Activated T-helper 9 cell treated with anti-CD3 and anti-CD28 coated beads, Interleukin-2, amount 50 U/mL, for 16 hours (primary cell): Measurements from ENCODE around the gene MEGF10.

Experiments
- DNase-seq: peaks from one replicate; pipeline ENCODE4 v3.0.0-alpha.2; 2020; ENCODE audit warnings: low read depth

The MEGF10 gene

DNA sequence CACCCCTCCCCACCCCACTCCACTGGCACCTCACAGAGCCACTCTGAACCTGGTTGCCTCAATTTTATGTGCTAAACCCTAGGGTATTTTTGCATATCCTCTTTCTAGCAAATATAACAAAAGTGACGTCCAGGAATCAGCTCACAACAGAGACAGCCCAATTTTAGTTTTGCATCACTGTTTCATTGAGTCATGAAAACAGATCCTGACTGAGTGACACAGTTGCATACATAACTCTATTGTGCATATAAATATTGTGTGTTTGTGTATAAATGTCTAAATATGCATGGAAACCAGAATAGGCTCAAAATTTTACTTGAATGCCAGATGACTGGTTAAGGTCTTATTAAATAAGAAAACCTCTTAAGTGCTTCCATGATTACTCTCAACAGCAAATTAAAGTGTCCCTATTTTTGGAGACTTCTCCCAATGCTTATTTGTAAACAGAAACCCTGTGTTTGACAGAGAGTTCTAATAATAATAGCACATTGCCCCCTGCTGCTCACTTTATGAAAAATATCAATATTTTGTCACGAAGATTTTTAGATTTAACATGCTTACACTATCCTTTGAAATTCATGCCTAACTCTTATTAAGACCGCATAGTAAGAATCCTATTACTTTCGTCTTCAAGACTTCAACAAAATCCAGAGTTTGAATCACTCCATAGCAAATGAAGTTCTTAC, 151.3 kb downstream of the MEGF10 start:
- DNase-seq: no peak

DNA sequence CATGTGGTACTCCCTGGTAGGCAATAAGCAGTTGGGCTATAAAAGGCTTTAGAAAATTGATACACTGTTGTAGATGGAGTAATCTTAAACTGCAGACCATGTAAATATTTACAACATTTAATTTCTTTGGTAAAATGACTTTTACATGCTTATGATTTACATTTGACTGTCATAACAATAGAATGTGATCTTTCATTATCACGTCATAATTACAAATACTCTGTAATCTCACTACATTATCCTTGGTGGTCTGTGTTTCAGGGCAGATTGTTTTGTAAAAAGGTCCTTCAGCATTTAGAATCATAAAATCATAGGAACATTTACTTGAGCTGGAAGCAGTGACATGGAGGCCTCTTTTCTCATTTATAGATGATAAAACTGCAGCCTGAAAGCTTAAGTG, 153.6 kb downstream of the MEGF10 start:
- no peak for DNase-seq

DNA sequence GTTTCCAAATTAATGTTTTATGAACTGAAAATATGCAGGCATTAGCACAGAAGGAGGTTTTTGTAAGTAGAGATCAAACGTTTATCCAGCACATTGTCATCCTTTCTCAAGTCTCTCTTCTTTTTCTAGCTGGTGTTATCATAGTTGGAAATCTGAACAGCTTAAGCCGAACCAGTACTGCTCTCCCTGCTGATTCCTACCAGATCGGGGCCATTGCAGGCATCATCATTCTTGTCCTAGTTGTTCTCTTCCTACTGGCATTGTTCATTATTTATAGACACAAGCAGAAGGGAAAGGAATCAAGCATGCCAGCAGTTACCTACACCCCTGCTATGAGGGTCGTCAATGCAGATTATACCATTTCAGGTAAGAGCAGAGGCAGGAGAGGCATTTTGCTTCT, 154.7 kb downstream of the MEGF10 start:
- DNase-seq: no peak

DNA sequence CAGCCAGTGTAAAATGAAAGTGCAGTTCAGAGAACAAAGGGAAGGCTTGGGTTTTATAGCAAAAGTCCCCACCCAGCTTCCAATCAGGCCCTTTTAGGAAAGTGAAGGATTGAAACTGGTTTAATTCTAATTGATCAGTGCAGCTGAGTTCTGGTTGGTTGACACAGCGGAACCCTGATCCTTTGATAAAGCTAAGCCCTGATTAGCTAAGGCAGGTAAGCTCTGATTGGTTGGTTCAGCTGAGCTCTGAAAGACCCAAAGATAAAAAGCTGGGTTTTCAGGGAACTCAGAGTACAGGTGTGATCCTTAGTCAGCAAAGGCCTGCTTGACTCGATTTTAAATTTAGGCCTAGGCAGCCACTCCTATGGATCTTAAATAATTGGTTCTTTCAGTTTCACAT, 156.0 kb downstream of the MEGF10 start:
- no peak for DNase-seq

DNA sequence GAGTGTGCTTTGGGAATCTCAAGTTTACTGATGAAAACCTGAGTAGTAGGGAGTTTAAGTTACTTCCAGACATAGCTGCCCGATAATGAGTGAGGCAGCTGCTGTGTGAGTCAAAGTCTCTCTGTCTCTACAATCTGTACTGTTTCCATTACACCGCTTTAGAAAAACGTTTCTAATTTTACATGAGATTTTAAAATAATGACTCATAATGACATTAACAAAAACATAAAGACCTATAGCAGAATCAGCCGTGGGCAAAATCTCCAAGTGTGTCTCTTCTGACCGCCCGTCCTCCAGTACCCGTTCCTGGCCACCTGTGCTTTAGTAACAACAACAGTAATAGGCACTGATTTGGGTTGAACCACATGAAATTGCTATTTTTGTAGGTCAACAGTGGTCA, 157.2 kb downstream of the MEGF10 start:
- DNase-seq: no peak

DNA sequence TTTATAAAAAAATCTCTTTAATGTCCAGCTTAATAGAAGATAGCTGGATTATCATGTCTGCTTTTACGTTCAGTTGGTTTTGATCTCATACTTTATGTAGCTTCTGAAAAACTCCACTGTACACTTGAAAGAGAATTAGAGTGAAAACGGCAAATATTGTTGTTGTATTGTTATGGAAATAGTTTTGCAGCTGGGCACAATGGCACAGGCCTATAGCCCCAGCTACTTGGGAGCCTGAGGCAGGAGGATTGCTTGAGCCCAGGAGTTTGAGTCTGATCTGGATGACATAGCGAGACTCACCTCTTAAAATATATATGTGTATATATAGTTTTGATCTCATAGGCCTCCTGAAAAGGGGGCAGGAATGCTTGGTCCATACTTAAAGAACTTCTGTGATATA, 159.4 kb downstream of the MEGF10 start:
- no peak for DNase-seq

DNA sequence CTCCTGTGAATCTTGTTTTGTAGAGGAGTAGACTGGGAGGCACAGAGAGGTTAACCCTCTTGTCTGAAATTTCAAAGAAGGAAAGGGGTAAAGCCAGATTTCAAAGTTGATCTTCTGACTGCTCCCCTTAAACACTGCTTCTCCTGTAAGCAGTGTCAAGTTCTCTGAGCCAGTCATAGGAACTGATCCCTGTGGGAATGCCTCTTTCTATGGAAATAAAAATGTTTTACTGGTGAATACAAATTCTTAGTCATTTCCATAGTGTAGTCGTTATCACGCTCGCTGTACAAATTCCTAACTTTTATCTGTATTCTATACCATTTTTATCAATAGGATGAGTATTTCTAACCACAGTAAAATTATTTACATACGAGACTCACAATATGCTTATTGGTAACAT, 160.5 kb downstream of the MEGF10 start:
- no peak for DNase-seq

DNA sequence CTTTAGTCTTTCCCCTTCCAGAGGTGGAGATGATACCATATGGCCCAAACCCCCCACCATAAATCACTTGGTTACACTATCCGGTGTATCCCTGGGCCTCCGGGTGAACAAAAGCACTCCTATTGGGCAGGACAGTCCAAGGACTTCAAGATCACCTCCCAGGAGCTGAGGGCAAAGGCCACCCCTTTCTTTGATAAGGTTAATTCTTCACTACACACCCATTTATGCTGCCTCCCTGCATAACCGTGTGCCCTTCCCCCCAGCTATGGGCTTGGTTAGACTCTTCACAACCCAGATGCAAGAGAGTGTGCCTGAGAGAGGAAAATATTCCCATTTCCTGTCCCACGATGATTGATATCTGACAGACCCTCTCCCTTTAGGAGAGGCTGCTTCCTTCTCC, 162.0 kb downstream of the MEGF10 start:
- DNase-seq: no peak

DNA sequence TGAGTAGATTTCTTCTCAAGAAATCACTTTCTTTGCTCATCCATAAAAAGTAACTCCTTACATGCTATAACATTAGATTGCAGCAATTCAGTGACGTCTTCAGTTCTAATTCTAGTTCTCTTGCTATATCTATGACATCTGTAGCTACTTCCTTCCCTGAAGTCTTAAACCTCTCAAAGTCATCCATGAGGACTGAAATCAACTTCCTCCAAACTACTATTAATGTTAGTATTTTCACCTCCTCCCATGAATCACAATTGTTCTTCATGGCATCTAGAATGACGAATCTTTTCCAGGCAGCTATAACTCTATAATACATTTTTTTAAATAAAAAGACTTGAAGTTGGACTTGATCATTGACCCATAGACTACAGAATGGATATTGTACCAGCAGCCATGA, 180.6 kb downstream of the MEGF10 start:
- DNase-seq: no peak

DNA sequence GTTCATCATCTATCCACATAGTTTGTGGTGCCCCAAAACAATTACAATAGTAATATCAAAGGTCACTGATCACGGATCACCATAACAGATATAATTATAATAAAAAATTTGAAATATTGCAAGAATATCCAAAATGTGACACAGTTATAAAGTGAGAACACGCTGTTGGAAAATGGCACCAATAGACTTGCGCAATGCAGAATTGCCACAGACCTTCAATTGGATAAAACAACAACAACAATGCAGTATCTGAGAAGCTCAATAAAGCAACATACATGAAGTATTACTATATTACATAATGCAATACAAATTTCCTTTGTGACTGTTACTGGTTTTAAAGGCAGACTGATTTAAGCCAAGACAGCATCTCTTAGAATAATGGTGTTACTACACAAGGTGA, 182.1 kb downstream of the MEGF10 start:
- no peak for DNase-seq

DNA sequence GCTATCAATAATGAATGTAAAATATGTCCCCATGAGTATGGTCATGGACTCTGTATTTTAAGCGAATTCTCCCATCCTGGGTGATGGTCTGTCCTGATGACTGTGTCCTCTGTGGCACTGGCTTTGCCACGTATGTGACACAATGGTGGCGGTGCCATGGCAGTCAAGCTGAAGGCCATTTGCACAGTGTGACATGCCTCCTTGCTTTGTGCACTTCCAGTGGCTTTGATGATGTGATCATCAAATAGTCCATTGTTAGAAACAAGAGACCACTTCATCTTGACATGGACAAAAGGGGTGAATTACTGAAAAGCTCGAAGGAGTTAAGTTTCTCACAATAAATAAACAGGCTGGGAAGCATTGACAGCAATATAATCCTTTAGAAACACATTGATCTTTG, 195.9 kb downstream of the MEGF10 start:
- DNase-seq: no peak

DNA sequence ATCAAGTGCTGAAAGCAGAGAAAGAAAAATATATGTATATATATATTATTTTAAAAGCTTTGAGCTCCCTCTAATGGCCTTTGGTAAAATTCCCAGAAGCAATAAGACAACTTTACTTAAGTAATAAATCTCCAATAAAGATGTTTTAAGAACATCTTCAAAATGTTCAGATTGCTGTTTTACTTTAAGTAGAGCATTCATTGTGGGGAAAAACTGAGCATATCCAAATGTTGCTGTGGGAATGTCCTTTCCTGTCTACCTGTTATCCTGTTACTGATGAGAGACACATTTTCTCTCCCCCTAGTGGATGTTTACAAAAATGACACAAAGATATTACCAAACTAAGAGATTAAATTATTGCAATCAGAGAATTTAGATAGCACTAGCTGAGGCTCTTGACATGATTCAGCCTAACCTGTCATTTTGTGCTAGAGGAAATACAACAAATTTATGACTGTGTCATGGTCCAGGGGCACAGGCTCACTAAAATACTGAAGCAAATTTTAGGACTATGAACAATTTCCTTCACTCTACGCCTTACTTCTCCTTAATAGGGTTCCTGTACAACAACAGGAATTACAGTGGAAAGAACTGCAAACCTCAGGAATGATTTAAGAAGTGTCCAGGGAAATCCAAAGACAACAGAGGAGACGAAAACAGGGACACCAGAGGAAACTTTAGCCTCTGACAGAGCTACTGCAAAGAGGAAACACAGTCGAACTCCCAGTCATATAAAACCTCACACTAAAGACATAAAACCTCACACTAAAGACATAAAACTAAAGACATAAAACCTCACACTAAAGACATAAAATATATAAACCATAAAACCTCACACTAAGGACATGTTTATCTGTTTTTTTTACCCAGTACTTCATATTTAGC, 202.5 kb downstream of the MEGF10 start:
- no peak for DNase-seq

DNA sequence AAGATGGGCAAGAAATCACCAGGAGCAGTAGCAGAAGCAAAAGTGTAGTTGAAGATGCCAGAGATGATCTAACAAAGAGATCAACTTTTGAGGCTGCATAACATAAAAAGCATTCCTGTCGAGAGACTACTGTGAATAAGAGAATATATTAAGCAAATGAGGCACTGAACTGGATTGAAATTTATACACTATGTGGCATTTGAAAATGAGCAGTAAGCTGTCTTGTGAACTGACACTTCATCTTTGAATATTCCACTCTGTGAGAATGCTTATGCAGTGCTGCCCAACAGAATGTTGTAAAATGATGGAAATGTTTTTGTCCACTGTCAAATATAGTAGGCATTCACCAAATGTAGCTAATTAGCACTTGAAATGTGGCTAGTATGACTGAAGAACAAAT, 208.0 kb downstream of the MEGF10 start:
- no peak for DNase-seq

DNA sequence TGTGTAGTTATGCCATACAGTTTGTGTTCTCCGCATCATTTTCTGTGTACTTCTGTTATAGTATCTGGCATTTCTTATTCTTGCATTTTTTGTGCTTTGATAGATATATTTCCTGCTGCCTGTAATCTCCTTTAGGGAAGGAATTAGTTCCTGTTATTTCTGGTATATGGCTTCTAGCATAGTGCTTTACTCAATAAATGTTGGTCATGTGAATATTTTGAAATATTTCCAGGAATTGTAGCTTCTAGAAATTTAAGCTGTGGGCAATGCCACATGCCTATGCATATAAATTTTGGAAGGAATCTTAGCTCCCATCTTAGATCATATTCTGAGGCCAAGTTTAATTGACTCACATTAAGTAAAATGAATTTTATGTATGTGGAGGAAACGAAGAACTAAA, 215.3 kb downstream of the MEGF10 start:
- no peak for DNase-seq

DNA sequence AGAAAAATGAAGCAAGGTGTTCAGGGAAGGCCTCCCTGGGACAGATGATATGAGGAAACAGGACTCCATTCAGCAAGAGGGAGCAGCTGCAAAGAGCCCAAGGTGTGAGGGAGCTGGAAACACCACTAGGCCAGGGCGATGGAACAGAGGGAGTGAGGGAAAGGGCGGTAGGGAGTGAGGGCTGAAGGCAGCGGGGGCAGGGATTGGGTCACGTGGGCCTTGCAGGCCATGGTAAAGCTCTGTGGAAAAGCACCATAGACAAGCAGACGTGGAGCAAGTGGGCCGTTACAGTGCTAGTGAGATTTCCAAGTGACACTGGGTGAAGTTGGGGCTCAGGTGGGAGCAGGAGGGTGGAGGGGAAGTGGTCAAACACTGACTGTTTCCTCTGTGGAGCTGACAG, 216.0 kb downstream of the MEGF10 start:
- DNase-seq: no peak

DNA sequence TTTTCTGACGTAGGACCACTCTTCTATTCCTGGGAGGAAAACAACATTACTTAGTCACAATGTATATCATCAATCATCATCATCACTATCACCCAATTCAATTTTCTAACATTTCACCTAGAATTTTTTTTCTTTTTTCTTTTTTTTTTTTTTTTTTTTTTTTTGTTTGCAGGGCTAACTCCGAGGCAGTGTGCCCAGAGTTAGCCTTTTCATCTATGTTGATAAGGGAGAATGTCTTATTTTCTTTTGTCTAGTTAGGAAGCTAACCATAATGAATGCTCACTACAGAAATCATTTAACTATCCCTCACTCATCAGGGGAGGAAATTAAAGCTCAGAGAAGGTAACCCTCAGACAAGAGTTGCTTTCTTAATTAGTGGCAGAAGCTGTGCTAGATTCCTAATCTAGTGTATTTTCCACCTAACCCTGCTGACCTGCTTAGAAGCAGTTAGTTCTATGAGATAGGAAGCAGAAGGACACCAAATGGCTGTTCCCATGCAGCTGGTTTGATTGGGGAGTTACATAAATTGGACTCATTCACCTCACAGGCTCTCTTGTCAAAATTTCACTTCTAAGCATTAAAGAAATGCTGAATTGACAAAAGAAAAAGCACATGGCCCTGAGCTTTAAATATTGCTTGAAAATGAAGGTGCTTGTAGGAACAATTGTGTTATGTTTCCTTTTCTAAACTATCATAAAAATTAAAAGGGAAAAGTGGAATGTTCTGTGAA, 218.2 kb downstream of the MEGF10 start:
- DNase-seq: no peak
